OCI-LY3 (cell line): Measurements from ENCODE around the gene MED13L.

Experiments used
- EZH2phosphoT487 ChIP-seq: fragments of 200-600 bp; shearing (Covaris generic); IDR thresholded peaks from 2 replicates; pipeline ENCODE4 v1.6.1; 2018; ENCODE audit warnings: antibody characterized with exemption, mixed run types, low read depth
- TF ChIP-seq, protein P1 (sequence below): fragments of 200-600, 300-600 bp; sonication (generic); IDR thresholded peaks from 2 replicates; pipeline ENCODE4 v1.5.1; 2014; ENCODE audit warnings: antibody characterized with exemption, low read length, low read depth

DNA sequence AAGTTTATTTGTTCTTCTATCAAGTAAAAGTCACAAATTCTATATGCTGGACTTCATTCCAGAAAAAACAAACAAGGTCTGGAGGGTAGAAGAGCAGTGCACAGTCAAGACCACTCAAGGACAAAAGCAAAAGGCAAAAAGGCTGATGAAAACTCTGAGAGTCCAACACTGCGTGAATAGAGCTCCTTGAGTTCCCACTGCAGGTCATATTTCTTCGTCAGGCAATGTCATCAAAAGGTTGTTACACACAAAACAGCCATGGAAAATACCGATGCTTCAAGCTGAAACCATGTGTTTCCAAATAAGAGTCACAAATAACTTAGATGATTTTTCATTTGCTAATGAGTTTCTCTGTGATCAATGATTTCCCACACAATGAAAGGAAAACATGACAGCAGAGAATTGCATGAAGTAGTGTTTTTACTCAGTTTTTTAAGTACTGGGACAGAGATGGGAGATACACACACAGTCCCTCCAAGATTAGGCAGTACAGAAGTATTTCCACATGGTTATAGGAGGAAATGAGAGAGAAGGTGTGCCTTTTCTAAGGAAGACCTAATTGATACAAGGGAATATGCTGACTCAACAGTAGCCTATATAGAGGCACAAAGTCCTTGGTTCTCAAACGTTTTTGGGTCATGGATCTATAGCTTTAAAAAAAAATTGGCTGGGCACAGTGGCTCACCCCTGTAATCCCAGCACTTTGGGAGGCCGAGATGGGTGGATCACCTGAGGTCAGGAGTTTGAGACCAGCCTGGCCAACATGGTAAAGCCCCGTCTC lies 177.7 kb downstream of the MED13L start:
- TF ChIP-seq, protein P1, sequence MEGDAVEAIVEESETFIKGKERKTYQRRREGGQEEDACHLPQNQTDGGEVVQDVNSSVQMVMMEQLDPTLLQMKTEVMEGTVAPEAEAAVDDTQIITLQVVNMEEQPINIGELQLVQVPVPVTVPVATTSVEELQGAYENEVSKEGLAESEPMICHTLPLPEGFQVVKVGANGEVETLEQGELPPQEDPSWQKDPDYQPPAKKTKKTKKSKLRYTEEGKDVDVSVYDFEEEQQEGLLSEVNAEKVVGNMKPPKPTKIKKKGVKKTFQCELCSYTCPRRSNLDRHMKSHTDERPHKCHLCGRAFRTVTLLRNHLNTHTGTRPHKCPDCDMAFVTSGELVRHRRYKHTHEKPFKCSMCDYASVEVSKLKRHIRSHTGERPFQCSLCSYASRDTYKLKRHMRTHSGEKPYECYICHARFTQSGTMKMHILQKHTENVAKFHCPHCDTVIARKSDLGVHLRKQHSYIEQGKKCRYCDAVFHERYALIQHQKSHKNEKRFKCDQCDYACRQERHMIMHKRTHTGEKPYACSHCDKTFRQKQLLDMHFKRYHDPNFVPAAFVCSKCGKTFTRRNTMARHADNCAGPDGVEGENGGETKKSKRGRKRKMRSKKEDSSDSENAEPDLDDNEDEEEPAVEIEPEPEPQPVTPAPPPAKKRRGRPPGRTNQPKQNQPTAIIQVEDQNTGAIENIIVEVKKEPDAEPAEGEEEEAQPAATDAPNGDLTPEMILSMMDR = no peak
- TF ChIP-seq EZH2phosphoT487 = no peak
